Measurements from ENCODE around the gene PPP2R5E. TPM values are rescaled to one million over a fixed set of nuclear protein-coding genes. Genes with fewer than 3 reads are reported as not detected.

Gene PPP2R5E
- total and polyA plus RNA-seq, 2 experiments from 2014 or later, result 30.9 to 31.4 TPM

DNA sequence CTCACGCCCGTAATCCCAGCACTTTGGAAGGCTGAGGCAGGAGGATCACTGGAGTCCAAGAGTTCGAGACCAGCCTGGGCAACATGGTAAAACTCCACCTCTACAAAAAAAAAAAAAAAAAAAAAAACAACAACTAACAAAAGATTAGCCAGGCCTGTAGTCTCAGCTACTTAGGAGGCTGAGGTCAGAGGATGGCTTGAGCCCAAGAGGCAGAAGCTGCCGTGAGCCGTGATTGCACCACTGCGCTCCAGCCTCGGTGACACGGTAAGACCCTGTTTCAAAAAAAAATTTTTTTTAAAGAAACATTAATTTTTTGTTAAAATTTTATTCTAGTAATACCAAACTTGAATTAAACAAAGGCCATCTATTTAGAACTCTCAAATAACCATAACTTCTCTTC is 77.8 kb downstream of the PPP2R5E start:
- Histone ChIP-seq H3K9me2 (replicated peaks; ENCODE audit: insufficient read depth) (no peaks in the 10 kb centered on the region), H3K4me2 (no peak overlapping the region), H4K20me1 (ENCODE audit: insufficient read depth, poor library complexity, severe bottlenecking) (peaks cover 19% of the 10 kb centered on the region), H3K4me1 (ENCODE audit: insufficient read depth) (no peaks in the 10 kb centered on the region), H3K9me3 (ENCODE audit: low read depth) (no peaks in the 10 kb centered on the region), H3K27ac (no peak overlapping the region), H2AFZ (no peak overlapping the region), H3K79me2 (peaks cover 84% of the 10 kb centered on the region), H3K27me3 (no peaks in the 10 kb centered on the region), H3K36me3 (replicated peaks; ENCODE audit: insufficient read depth, low read depth) (no peaks in the 10 kb centered on the region), H3K4me3 (no peak overlapping the region)
- no peak for DNase-seq (ENCODE audit: low spot score)
- TF ChIP-seq EZH2 (IDR thresholded peaks at IDR 0.05; ENCODE audit: borderline replicate concordance) (no peak), EZH2phosphoT487 (IDR thresholded peaks at IDR 0.05; ENCODE audit: low read depth, severe bottlenecking, unreplicated experiment) (no peak)
- TF ChIP-seq, protein P1, sequence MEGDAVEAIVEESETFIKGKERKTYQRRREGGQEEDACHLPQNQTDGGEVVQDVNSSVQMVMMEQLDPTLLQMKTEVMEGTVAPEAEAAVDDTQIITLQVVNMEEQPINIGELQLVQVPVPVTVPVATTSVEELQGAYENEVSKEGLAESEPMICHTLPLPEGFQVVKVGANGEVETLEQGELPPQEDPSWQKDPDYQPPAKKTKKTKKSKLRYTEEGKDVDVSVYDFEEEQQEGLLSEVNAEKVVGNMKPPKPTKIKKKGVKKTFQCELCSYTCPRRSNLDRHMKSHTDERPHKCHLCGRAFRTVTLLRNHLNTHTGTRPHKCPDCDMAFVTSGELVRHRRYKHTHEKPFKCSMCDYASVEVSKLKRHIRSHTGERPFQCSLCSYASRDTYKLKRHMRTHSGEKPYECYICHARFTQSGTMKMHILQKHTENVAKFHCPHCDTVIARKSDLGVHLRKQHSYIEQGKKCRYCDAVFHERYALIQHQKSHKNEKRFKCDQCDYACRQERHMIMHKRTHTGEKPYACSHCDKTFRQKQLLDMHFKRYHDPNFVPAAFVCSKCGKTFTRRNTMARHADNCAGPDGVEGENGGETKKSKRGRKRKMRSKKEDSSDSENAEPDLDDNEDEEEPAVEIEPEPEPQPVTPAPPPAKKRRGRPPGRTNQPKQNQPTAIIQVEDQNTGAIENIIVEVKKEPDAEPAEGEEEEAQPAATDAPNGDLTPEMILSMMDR (IDR thresholded peaks at IDR 0.05; ENCODE audit: poor library complexity), result no peak
- over 99% methylated on average over 8 of the region's 8 CpGs for WGBS (ENCODE audit: low lambda C conversion rate, missing lambda C conversion rate)

DNA sequence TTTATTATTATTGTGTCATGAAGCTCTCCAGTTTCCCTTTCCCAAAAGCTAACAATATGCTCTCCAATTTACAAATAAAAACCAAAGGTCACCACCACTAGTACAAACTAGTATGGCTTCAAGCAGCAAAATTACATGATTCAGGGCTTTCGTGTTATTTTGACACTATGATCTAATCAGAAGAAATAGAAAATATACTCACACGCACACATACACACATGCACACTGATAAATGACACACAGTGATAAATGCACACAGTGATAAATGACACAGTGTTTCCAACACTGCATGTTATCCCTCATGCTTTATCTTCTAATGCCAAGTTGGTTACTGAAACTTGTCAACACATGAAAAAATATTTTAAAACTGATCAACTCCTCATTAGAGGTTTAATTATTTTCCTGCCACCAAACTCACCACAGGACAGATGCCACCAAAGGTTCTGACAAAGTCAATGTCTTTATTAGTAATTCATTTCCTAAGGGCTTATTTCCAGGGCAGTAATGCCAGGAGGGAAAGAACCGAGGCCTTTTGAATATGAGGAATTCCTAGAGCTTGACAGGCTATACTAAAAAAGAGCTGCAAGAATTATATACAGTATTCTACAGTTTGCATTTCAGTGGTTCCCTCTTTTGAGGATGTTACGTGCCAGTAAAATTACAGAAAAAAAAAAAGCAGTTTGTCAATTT is 82.4 kb downstream of the PPP2R5E start:
- Histone ChIP-seq H3K27me3 (no peaks in the 10 kb centered on the region), H3K36me3 (replicated peaks; ENCODE audit: insufficient read depth, low read depth) (no peaks in the 10 kb centered on the region), H2AFZ (no peak overlapping the region), H3K4me1 (ENCODE audit: insufficient read depth) (no peaks in the 10 kb centered on the region), H3K4me3 (no peak overlapping the region), H3K9me3 (ENCODE audit: low read depth) (no peaks in the 10 kb centered on the region), H3K27ac (no peak overlapping the region), H3K79me2 (peaks cover 86% of the 10 kb centered on the region), H3K9me2 (replicated peaks; ENCODE audit: insufficient read depth) (no peaks in the 10 kb centered on the region), H3K4me2 (no peak overlapping the region), H4K20me1 (ENCODE audit: insufficient read depth, poor library complexity, severe bottlenecking) (peaks cover 13% of the 10 kb centered on the region)
- DNase-seq (ENCODE audit: low spot score), result no peak
- no peak for TF ChIP-seq EZH2phosphoT487 (IDR thresholded peaks at IDR 0.05; ENCODE audit: low read depth, severe bottlenecking, unreplicated experiment)
- TF ChIP-seq EZH2 (IDR thresholded peaks at IDR 0.05; ENCODE audit: borderline replicate concordance), result no peak
- TF ChIP-seq, protein P1 (IDR thresholded peaks at IDR 0.05; ENCODE audit: poor library complexity), result no peak
- WGBS (ENCODE audit: low lambda C conversion rate, missing lambda C conversion rate), result 80% methylated on average over 4 of the region's 4 CpGs

DNA sequence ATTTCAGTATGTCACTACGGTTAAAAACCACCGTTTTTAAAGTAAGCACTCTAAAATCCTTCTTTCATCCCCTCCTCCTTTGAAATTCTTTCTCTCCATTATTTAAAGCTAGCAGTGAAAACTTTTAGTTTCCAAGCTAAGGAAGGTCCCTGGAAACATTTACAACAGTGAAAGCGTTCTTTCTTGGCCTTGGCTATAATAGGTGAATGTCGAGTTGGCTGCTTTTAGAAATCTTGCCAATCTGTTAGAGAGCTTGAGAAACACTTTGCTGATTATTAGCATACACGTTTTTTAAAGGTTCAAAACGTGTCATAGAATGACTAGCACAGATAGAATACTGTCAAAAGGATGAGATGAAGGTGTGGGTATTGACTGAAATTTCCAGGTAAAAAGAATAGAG is 83.4 kb downstream of the PPP2R5E start:
- WGBS (ENCODE audit: low lambda C conversion rate, missing lambda C conversion rate), result 72% methylated on average over 6 of the region's 6 CpGs
- no peaks in the 10 kb centered on the region for H3K9me3 ChIP-seq (ENCODE audit: low read depth)
- H4K20me1 ChIP-seq (ENCODE audit: insufficient read depth, poor library complexity, severe bottlenecking), result peaks cover 13% of the 10 kb centered on the region
- no peak for DNase-seq (ENCODE audit: low spot score)
- no peaks in the 10 kb centered on the region for H3K9me2 ChIP-seq (replicated peaks; ENCODE audit: insufficient read depth)
- H2AFZ ChIP-seq, result no peak overlapping the region
- peaks cover 83% of the 10 kb centered on the region for H3K79me2 ChIP-seq
- no peak overlapping the region for H3K27ac ChIP-seq
- no peaks in the 10 kb centered on the region for H3K27me3 ChIP-seq
- no peaks in the 10 kb centered on the region for H3K36me3 ChIP-seq (replicated peaks; ENCODE audit: insufficient read depth, low read depth)
- no peak overlapping the region for H3K4me2 ChIP-seq
- no peak overlapping the region for H3K4me3 ChIP-seq
- TF ChIP-seq EZH2 (IDR thresholded peaks at IDR 0.05; ENCODE audit: borderline replicate concordance) (no peak), EZH2phosphoT487 (IDR thresholded peaks at IDR 0.05; ENCODE audit: low read depth, severe bottlenecking, unreplicated experiment) (no peak)
- TF ChIP-seq, protein P1 (IDR thresholded peaks at IDR 0.05; ENCODE audit: poor library complexity), result no peak
- H3K4me1 ChIP-seq (ENCODE audit: insufficient read depth), result no peaks in the 10 kb centered on the region
